K562 (cell line): Measurements from ENCODE around the gene EEF2. TPM values are rescaled to one million over a fixed set of nuclear protein-coding genes. Genes with fewer than 3 reads are reported as not detected.

Experiments
- ATAC-seq: fragments of 200-7000 bp; cut with Tn5 transposase; 3 replicates; pipeline ENCODE4 v1.9.1; 2020; ENCODE audit warnings: moderate library complexity
- BruUV-seq: library from RNA; stranded (reverse); fragments of 400-500 nt; replicated peaks from 2 replicates; lab custom pipeline; 2021; lab: Mats Ljungman, UMichigan
- CTCF ChIA-PET: fragments of 300-600 bp; formaldehyde crosslinking; extraction: SDS; loops from one replicate; lab custom pipeline; 2021; ENCODE audit warnings: low intra/inter-chr PET ratio; lab: Yijun Ruan, JAX
- POLR2A ChIA-PET: fragments of 300-600, 350-650 bp; sonication (Branson Sonifier 250); formaldehyde crosslinking; extraction: SDS; loops from one replicate; lab custom pipeline; 2021; ENCODE audit warnings: antibody characterized with exemption, inconsistent platforms; lab: Yijun Ruan, JAX
- DNase-seq, 4 experiments: peaks; one replicate each; pipeline versions ENCODE4 v3.0.0 to v3.0.0-alpha.2; 2011 to 2018; ENCODE audit warnings: low spot score in 3 of 4, mixed read lengths in 3 of 4; ENCODE audit errors: extremely low read depth in 1 of 4
- FAIRE-seq: peaks from 2 replicates; lab custom pipeline; 2011; peaks lifted over from hg19 to GRCh38; lab: Jason Lieb, UNC
- H2AFZ ChIP-seq: 2 replicates; pipeline ENCODE4 v1.6.0; 2011; ENCODE audit warnings: low read depth, low read length, control low read depth, inconsistent platforms
- H3K27ac ChIP-seq: fragments of 200-600 bp; 3 replicates; pipeline ENCODE4 v1.8.0; 2011; ENCODE audit warnings: low read depth, mild to moderate bottlenecking, control low read depth, inconsistent platforms, low read length, moderate library complexity, mixed read lengths; ENCODE audit errors: extremely low read depth
- H3K27me3 ChIP-seq, 2 experiments: fragments of 300-600 bp in 1 of 2; 2 replicates in 1 of 2; 3 replicates in 1 of 2; pipeline versions ENCODE4 v1.6.0 to v1.8.0; 2011; ENCODE audit warnings: inconsistent platforms in 2 of 2, low read length in 2 of 2, mild to moderate bottlenecking in 1 of 2, mixed read lengths in 1 of 2, moderate library complexity in 1 of 2; ENCODE audit not compliant: control insufficient read depth in 2 of 2, insufficient read depth in 2 of 2
- H3K36me3 ChIP-seq: fragments of 300-600 bp; 3 replicates; pipeline ENCODE4 v1.8.0; 2011; ENCODE audit warnings: mild to moderate bottlenecking, low read length, inconsistent platforms; ENCODE audit not compliant: control insufficient read depth, insufficient read depth
- H3K4me1 ChIP-seq, 2 experiments: fragments of 200-600 bp in 1 of 2; replicated peaks in 1 of 2; 2 replicates in 1 of 2; 3 replicates in 1 of 2; pipeline versions ENCODE4 v1.5.1 to v1.8.0; 2011; ENCODE audit warnings: inconsistent platforms in 2 of 2, low read length in 2 of 2, mild to moderate bottlenecking in 1 of 2, mixed read lengths in 1 of 2, moderate library complexity in 1 of 2; ENCODE audit not compliant: control insufficient read depth in 2 of 2, insufficient read depth in 2 of 2
- H3K4me2 ChIP-seq: 2 replicates; pipeline ENCODE4 v1.6.1; 2011; ENCODE audit warnings: low read length, control low read depth, inconsistent platforms, mixed read lengths; ENCODE audit not compliant: insufficient read depth
- H3K4me3 ChIP-seq: fragments of 200-600 bp; sonication (generic), shearing (Covaris generic); 2 replicates; pipeline ENCODE4 v1.5.1; 2016; ENCODE audit warnings: control low read depth, inconsistent platforms
- H3K79me2 ChIP-seq: fragments of 200-600 bp; 3 replicates; pipeline ENCODE4 v1.8.0; 2011; ENCODE audit warnings: low read length, inconsistent platforms; ENCODE audit not compliant: control insufficient read depth, insufficient read depth
- H3K9ac ChIP-seq, 2 experiments: 2 replicates each; pipeline versions ENCODE4 v1.6.0 to v1.6.1; 2011; ENCODE audit warnings: low read depth in 2 of 2, low read length in 2 of 2, control low read depth in 1 of 2, inconsistent platforms in 1 of 2, mild to moderate bottlenecking in 1 of 2, mixed read lengths in 1 of 2; ENCODE audit not compliant: insufficient read depth in 1 of 2
- H3K9me1 ChIP-seq: one replicate; pipeline ENCODE4 v1.6.0; 2011; ENCODE audit warnings: inconsistent platforms, mild to moderate bottlenecking, low read length, moderate library complexity; ENCODE audit not compliant: control insufficient read depth, insufficient read depth
- H3K9me3 ChIP-seq: replicated peaks from 2 replicates; pipeline ENCODE4 v1.5.1; 2011; ENCODE audit warnings: low read depth, low read length, inconsistent platforms; ENCODE audit not compliant: control insufficient read depth, insufficient read depth
- H4K20me1 ChIP-seq: replicated peaks from 2 replicates; pipeline ENCODE4 v1.6.1; 2011; ENCODE audit warnings: low read length, inconsistent platforms, mixed read lengths; ENCODE audit not compliant: control insufficient read depth, insufficient read depth
- BDP1 ChIP-seq: IDR thresholded peaks from 3 replicates; pipeline ENCODE4 v1.6.1; 2011; ENCODE audit not compliant: insufficient read length, insufficient read depth
- CHD1 ChIP-seq: fragments of 200-600 bp; sonication (generic); IDR thresholded peaks from one replicate; pipeline ENCODE4 v1.6.1; 2012; ENCODE audit warnings: mild to moderate bottlenecking, moderate library complexity, low read length, inconsistent platforms
- CTCF ChIP-seq, 3 experiments: IDR thresholded peaks in 2 of 3; conservative IDR thresholded peaks in 1 of 3; 2 replicates each; pipeline ENCODE4 v1.5.1; 2011 to 2012; ENCODE audit warnings: low read length in 3 of 3, mild to moderate bottlenecking in 3 of 3, control low read depth in 2 of 3, improper control_type of control experiment in 1 of 3, inconsistent platforms in 1 of 3, low read depth in 1 of 3, mixed read lengths in 1 of 3, moderate library complexity in 1 of 3; ENCODE audit not compliant: insufficient read depth in 2 of 3
- MNT ChIP-seq, 2 experiments: fragments of 450-650 bp; conservative IDR thresholded peaks; 2 replicates each; pipeline ENCODE4 v1.6.1; 2017; ENCODE audit warnings: mild to moderate bottlenecking in 2 of 2, moderate library complexity in 2 of 2
- MXD1 ChIP-seq: fragments of 250-450 bp; sonication (Bioruptor Pico); IDR thresholded peaks from 2 replicates; pipeline ENCODE4 v1.8.0; 2021; ENCODE audit warnings: borderline replicate concordance, mild to moderate bottlenecking, moderate library complexity; ENCODE audit not compliant: poor library complexity, severe bottlenecking
- RBFOX2 ChIP-seq: fragments of 200-400 bp; formaldehyde crosslinking; IDR thresholded peaks from 2 replicates; pipeline ENCODE4 v1.6.1; 2017; ENCODE audit warnings: low read depth, mild to moderate bottlenecking, low read length, moderate library complexity
- SAFB ChIP-seq: fragments of 200-400 bp; formaldehyde crosslinking; IDR thresholded peaks from 2 replicates; pipeline ENCODE4 v1.6.1; 2017; ENCODE audit warnings: low read depth, low read length, borderline replicate concordance
- STAT5B ChIP-seq: fragments of 250-450 bp; sonication (Bioruptor Pico); IDR thresholded peaks from 2 replicates; pipeline ENCODE4 v1.8.0; 2021; ENCODE audit warnings: mild to moderate bottlenecking, inconsistent platforms
- SUPT5H ChIP-seq: fragments of 450-650 bp; IDR thresholded peaks from 2 replicates; pipeline ENCODE4 v1.6.1; 2016
- TAF9B ChIP-seq: fragments of 450-650 bp; IDR thresholded peaks from 2 replicates; pipeline ENCODE4 v1.6.1; 2018; ENCODE audit warnings: mild to moderate bottlenecking; ENCODE audit not compliant: partially characterized antibody
- U2AF1 ChIP-seq: fragments of 200-400 bp; formaldehyde crosslinking; optimal IDR thresholded peaks from 2 replicates; pipeline ENCODE3; 2017; ENCODE audit warnings: mild to moderate bottlenecking, low read depth, low read length, moderate library complexity
- ZNF436 ChIP-seq: fragments of 250-450, 450-650 bp; sonication (Bioruptor Pico); formaldehyde crosslinking; IDR thresholded peaks from 2 replicates; pipeline ENCODE4 v1.7.0; 2020; ENCODE audit warnings: mild to moderate bottlenecking
- WGBS: fragments of 100-300 bp; shearing (Covaris generic); methylation state at CpG from one replicate; pipeline ENCODE4 v1.1.6; 2016; ENCODE audit warnings: low coverage, mixed read lengths; ENCODE audit not compliant: insufficient coverage; ENCODE audit errors: missing lambda C conversion rate; 5-methylcytosine and 5-hydroxymethylcytosine counted together
- in situ Hi-C: fragments of 300-500 bp; cut with MboI; formaldehyde crosslinking; loops from 4 replicates; pipeline ENCODE4 v1.15.0; 2018; ENCODE audit warnings: inconsistent platforms, mixed read lengths
- intact Hi-C: fragments of 100-400 bp; cut with micrococcal nuclease; formaldehyde crosslinking; loops from 2 replicates; pipeline ENCODE4 v1.14.2; 2022
- polyA plus RNA-seq, 8 experiments: library from polyadenylated mRNA; depleted of rRNA in 4 of 8; stranded (reverse) in 5 of 8; unstranded in 3 of 8; fragments of >200 nt; fragmentation: Nextera tagmentation in 2 of 8; fragmentation: Illumina TruSeq in 1 of 8; extraction: Ambion mirVana in 2 of 8; extraction: Trizol in 1 of 8; gene quantifications; 2 replicates each; pipeline versions ENCODE4 v1.2.1 to v1.2.3, GENCODE V29; 2011 to 2014; ENCODE audit warnings: inconsistent platforms in 1 of 8, missing spikeins in 1 of 8
- total RNA-seq, 7 experiments: library from RNA; depleted of rRNA in 6 of 7; stranded (reverse); fragments of >200 nt in 6 of 7; fragmentation: Illumina TruSeq in 2 of 7; extraction: Trizol in 2 of 7; gene quantifications; 2 replicates each; pipeline versions ENCODE4 v1.2.1 to v1.2.3, GENCODE V29; 2011 to 2021; ENCODE audit warnings: low replicate concordance in 1 of 7

Gene EEF2
- total and polyA plus RNA-seq, 9 of the 15 experiments (the other 6 are each of a cell fraction or from before 2014, with no cell fraction given), result 372 to 3,003 (median 1,453) TPM

- TF ChIP-seq CTCF (IDR thresholded peaks at IDR 0.05 in 2 of 3, conservative IDR thresholded peaks at IDR 0.05 in 1 of 3; ENCODE audit: insufficient read depth in 2 of 3, low read depth in 1 of 3, low read length in 3 of 3) (peak; percentile 36 to 49 (median 49); a peak in 5 of 6 replicates), CHD1 (peak; percentile 74)
- TF ChIP-seq, all 486 proteins: peak for 16
Observed at GRCh38 chr19:3969435-3970312, 15.6 kb downstream of the EEF2 start (continued).

GRCh38 chr19:3968556-3969434 is 16.5 kb downstream of the EEF2 start:
- Histone ChIP-seq H3K4me3 (no peak overlapping the region), H3K4me1 (peaks cover 15 to 36% of the 10 kb centered on the region in 2 experiments), H4K20me1 (peaks cover 8% of the 10 kb centered on the region), H3K79me2 (peaks cover 37% of the 10 kb centered on the region), H3K36me3 (peaks cover 51% of the 10 kb centered on the region; the same call in 2 of the 3 replicates), H3K4me2 (no peak overlapping the region), H3K27ac (0 out of 3 replicates have a peak overlapping the region, but pooled peaks have one; percentile 76), H3K9ac (peak overlapping the region in 1 of 2 experiments; percentile 95; a peak in 1 of 4 replicates), H3K27me3 (no peaks in the 10 kb centered on the region), H3K9me3 (no peaks in the 10 kb centered on the region), H2AFZ (no peak overlapping the region), H3K9me1 (no peaks in the 10 kb centered on the region)
- ChIA-PET CTCF (interaction anchor here (0.6 to 1.3 kb wide), 2 partner anchors 116 to 497 kb away, joined by 3 read pairs; no protein-coding TSS in a partner anchor), POLR2A (interaction anchor here (1.2 to 7.2 kb wide), 4 partner anchors 9 to 19 kb away, joined by 3 to 215 read pairs (median 13); partner anchors contain the start of gene EEF2)
- in situ Hi-C loops, result no loop called here
- peak; percentile 13 for ATAC-seq
- intact Hi-C loops, result no loop called here
- peak; percentile 43 to 64 (median 49) for DNase-seq
- FAIRE-seq, result peak; percentile 75
- WGBS, result 64% methylated on average over 9 of the region's 9 CpGs
- BruUV-seq, result no TSS peak
- TF ChIP-seq SAFB (no peak), ZNF436 (CRISPR knock-in tag) (0 out of 2 replicates have a peak, but pooled peaks have one; percentile 22), RBFOX2 (no peak), MXD1 (no peak), BDP1 (no peak), MNT (conservative IDR thresholded peaks at IDR 0.05) (0 out of 4 replicates have a peak, but pooled peaks of 1 of the 2 experiments have one; percentile 20), STAT5B (CRISPR knock-in tag) (no peak), TAF9B (no peak), U2AF1 (no peak), SUPT5H (no peak)
